Astrocyte of the cerebellum (primary cell): ENCODE results near the gene NELFA.

ENCODE experiments used
- DNase-seq: peaks from one replicate; pipeline ENCODE4 v3.0.0-alpha.2; 2011; ENCODE audit warnings: low read depth
- H3K4me3 ChIP-seq: 2 replicates; pipeline ENCODE4 v1.5.1; 2011; ENCODE audit warnings: mild to moderate bottlenecking, low read depth, low read length, moderate library complexity
- CTCF ChIP-seq: IDR thresholded peaks from 2 replicates; pipeline ENCODE4 v1.5.1; 2012; ENCODE audit warnings: low read length, low read depth, moderate library complexity, mild to moderate bottlenecking; ENCODE audit errors: missing control alignments
- in situ Hi-C: cut with HindIII; loops from 2 replicates; pipeline ENCODE4 v1.10.0; 2017; ENCODE audit warnings: low sequenced_read_pairs

The NELFA gene

DNA sequence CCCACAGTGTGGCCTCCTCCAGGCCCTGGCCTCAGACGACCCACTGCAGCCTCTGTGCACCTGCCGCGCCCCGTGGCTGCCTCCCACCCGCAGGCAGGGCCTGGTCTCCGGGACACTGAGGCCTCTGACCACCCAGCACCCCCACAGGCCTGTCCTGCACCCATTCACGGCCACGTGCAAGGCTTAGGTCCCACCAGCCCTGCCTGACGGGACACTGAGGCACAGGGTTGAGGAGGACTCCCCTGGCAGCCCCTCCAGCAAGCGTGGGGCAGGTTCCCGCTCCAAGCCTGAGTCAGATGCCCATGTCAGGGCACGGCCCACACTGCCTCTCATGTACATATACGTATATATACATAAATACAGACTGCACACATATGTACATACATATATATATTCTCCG is 23.5 kb downstream of the NELFA start:
- H3K4me3 ChIP-seq, result no peak overlapping the region
- in situ Hi-C loops, result no loop called here
- TF ChIP-seq CTCF, result no peak
- no peak for DNase-seq

DNA sequence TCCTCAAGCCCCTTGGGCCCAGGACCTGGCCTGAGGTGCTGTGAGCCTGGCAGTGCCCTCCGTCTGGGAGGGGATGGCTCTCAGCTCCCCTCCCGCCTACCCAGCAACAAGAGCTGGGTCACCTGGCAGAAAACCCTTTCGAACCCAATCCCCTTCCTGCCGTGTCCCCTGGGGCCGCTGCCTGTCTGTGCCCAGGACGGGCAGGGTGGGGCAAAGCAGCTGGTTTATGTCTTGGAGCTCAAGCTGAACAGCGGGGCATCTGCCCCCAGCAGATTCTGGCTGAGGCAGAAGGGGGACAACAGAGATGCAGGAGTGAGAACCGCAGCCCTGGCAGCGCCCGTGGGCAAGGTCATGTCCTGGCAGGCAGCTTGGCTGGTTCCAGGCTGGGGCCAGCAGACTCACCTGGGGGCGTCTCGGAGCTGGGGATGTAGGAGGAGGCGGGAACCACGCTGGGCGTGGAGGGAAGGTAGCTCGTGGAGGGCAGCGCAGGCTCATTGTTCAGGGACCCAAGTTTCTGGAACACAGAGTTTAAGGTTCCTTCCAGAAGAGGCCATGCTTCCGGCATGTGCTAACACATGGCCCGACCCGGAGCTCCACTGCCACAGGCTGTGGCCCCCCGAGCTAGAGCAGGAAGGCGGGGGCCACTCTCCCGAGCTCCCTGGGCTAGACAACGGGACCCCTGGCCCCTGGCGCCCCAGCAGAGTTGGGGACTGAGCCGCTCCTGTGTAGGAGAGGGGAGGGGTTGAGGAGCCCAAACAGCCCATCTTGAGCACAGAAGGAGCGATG is 24.2 kb downstream of the NELFA start:
- no peak overlapping the region for H3K4me3 ChIP-seq
- DNase-seq, result no peak
- in situ Hi-C loops, result no loop called here
- no peak for TF ChIP-seq CTCF

DNA sequence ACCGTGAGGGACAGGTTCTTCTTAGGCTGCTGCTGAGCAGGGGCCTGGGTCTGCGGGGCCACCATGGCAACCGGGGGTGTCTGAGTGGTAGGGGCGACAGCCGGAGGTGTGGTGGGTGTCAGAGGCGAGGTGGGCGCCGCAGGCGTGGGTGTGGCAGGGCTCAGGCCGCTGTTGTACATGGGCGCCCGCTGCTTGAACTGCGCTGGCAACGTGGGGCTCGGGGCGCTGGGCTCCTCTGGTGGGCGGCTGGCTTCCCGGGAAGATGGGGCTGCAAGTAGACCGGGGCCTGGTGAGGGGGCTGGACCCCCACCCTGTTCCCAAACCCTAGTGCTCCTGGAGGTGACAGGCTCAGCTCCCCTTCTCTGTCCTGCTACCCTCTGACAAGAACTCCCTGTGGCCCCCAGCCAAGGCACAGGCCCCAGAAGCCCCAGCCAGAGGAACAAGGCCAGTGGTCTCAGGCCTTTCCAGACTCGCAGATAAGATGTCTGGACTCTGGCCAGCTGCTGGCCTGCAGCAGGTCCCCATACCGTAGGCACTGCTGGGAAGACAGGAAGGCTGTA is 24.8 kb downstream of the NELFA start:
- TF ChIP-seq CTCF, result no peak
- in situ Hi-C loops, result no loop called here
- DNase-seq, result no peak
- H3K4me3 ChIP-seq, result no peak overlapping the region

DNA sequence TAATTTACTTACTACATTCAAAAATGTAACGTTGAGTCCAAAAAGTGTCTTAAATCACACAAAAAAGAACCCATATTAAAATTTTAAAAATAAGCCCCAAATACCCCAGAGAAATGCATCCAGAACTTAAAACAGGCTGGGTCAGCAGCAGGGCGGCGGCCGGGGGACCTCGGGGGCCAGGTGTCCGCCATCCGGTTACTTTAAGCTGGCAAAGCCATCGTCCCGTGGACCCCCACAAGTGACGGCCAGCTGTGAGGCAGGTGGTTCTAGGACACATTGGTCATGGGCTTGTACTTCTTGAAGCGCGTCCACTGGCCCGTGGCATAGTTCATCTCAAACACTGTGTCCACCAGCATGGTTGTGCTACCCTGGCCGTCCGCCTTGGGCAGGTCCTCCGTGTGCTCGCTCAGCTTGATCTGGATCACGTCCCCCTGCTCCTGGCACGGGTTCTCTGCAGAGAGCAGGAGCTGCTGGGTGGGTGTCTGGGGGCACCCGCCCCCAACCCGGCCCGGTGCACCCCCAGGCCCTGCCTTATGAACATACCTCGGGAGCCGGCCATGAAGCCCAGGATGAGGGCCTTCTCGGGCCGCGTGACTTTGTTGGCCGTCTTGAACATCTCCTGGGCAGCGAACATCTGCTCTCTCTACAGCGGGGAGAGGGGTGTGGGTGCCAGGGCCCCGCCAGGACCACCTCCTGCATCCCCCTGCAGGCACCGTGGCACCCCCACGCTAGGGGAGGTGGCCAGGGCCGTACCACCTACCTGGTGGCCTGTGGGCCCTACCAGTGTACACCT is 25.5 kb downstream of the NELFA start:
- DNase-seq, result no peak
- TF ChIP-seq CTCF, result no peak
- H3K4me3 ChIP-seq, result no peak overlapping the region
- in situ Hi-C loops, result no loop called here

DNA sequence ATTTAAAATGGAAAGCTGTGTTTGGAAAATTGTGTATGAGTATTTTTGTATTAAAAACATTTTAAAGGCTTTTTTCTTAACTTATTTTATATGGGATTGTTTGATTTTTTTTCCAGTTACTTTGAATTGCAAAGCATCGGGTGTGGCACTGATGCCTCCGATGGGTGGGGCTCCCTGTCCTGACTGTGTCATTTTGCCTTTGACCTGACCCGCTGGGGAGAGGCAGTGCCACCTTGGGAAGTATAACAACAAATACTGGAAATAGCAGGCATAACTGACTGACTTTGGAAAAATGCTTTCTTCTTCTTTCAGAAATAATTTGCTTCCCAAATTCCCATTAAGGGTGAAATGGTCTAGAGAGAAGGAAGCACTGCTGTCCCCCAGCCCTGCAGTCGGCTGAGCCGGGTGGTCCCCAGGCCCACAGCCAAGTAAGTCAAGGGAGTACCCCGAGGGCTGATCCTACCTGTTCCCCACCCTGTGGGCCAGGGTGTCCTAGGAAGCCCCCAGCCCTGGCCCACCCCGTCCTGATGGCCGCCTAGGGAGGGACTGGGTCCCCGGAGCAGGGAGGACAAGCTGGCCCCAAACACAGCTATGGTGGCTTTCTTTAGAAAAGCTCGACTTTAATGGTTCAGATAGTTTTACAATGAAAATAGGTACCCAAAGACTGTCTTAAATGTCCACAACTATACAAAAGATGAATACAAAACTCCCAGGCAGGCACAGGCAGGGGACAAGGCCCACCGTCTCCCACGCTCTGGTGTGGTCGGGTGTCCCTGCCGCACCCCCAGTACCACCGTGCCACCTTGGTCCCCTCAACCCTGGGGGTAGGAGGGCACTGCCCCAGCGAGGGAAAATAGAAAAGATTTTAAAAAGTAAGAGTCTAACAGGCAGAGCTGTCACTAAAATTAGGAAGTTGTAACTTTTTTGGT is 26.4 kb downstream of the NELFA start:
- in situ Hi-C loops, result no loop called here
- no peak overlapping the region for H3K4me3 ChIP-seq
- TF ChIP-seq CTCF, result no peak
- no peak for DNase-seq
